ENCODE data around the gene RCAN2. TPM values are rescaled to one million over a fixed set of nuclear protein-coding genes. Genes with fewer than 3 reads are reported as not detected.

RCAN2 gene
- total RNA-seq, 2 experiments from 2014 or later = not detected

DNA sequence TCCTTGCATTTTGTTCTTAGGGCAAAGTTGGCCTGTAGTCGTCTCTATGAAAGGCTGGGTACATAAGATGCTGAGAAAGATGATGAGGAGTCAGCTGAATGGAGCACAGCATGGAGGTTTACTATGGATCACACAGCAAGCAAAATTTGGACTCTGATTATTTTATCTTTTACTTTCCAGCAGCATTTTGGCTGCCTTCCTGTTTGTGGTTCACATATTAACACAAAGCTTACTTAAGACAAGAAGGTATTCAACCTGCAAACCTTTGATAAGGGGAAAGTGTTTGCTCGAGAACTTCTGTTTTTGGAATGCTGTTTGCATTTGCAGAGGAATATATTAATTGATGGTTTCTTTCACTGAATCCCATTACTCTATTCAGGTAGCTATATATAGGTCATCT lies 217.3 kb downstream of the RCAN2 start:
- ChIA-PET CTCF (ENCODE audit: unreplicated experiment) (interaction anchor here (0.6 kb wide), 1 partner anchor 263 kb away, joined by 3 read pairs; no protein-coding TSS in a partner anchor), POLR2A (interaction anchor here (0.6 to 0.7 kb wide), 2 partner anchors 19 to 186 kb away, joined by 3 to 4 read pairs; no protein-coding TSS in a partner anchor)
- H3K27ac ChIP-seq (ENCODE audit: low read depth, low read length, poor library complexity, severe bottlenecking) = no peak overlapping the region
- H3K36me3 ChIP-seq (ENCODE audit: insufficient read depth, low read length) = no peaks in the 10 kb centered on the region
- no peak overlapping the region for H3K4me2 ChIP-seq (ENCODE audit: low read length)
- intact Hi-C loops (cut with micrococcal nuclease; ENCODE audit: unreplicated experiment) = no loop called here
- BruUV-seq (replicated peaks) = no TSS peak
- H3K79me2 ChIP-seq (ENCODE audit: insufficient read depth, low read depth, low read length) = no peaks in the 10 kb centered on the region
- no peaks in the 10 kb centered on the region for H3K9me2 ChIP-seq (ENCODE audit: insufficient read depth, low read length)
- H4K20me1 ChIP-seq (ENCODE audit: insufficient read depth, low read length) = no peaks in the 10 kb centered on the region
- no peaks in the 10 kb centered on the region for H3K9me3 ChIP-seq (ENCODE audit: low read length)
- H3K4me3 ChIP-seq (ENCODE audit: low read depth, low read length, poor library complexity, severe bottlenecking) = no peak overlapping the region
- H2AFZ ChIP-seq (ENCODE audit: low read length) = no peak overlapping the region
- no peaks in the 10 kb centered on the region for H3K4me1 ChIP-seq (ENCODE audit: insufficient read depth, low read length, poor library complexity, severe bottlenecking)
- DNase-seq (ENCODE audit: low spot score) = no peak
- TF ChIP-seq EZH2phosphoT487 (IDR thresholded peaks at IDR 0.05; ENCODE audit: borderline replicate concordance, low read depth, low read length) (no peak), CTCF (conservative IDR thresholded peaks at IDR 0.05; ENCODE audit: low read length) (no peak)

DNA sequence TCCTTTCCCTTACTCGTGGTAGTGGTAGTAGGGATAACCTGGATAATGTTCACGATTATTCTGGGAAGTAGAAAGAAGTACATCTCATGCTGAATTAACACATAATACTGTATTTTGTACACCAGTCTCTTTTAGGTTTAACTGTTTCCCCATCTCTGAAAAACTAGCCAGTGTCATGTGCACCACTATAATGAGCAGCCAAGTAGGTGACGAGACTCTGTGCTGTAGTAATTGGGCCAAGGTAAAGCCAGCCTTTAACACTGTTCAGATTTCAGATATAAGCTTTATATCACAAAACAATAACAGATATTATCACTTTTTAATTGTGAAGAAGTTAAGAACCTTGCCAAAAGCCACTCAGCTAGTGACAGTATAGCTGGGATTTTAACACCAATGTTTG lies 219.5 kb downstream of the RCAN2 start:
- H3K9me2 ChIP-seq (ENCODE audit: insufficient read depth, low read length) = no peaks in the 10 kb centered on the region
- ChIA-PET POLR2A (interaction anchor here (0.6 to 1.3 kb wide), 2 partner anchors 9 to 547 kb away, joined by 3 read pairs; no protein-coding TSS in a partner anchor), CTCF (ENCODE audit: unreplicated experiment) (no interaction called here)
- BruUV-seq (replicated peaks) = no TSS peak
- no peaks in the 10 kb centered on the region for H3K36me3 ChIP-seq (ENCODE audit: insufficient read depth, low read length)
- H3K27ac ChIP-seq (ENCODE audit: low read depth, low read length, poor library complexity, severe bottlenecking) = no peak overlapping the region
- no peaks in the 10 kb centered on the region for H4K20me1 ChIP-seq (ENCODE audit: insufficient read depth, low read length)
- no peaks in the 10 kb centered on the region for H3K9me3 ChIP-seq (ENCODE audit: low read length)
- no peak for TF ChIP-seq EZH2phosphoT487 (IDR thresholded peaks at IDR 0.05; ENCODE audit: borderline replicate concordance, low read depth, low read length)
- TF ChIP-seq CTCF (conservative IDR thresholded peaks at IDR 0.05; ENCODE audit: low read length) = no peak
- intact Hi-C loops (cut with micrococcal nuclease; ENCODE audit: unreplicated experiment) = no loop called here
- H2AFZ ChIP-seq (ENCODE audit: low read length) = no peak overlapping the region
- H3K4me1 ChIP-seq (ENCODE audit: insufficient read depth, low read length, poor library complexity, severe bottlenecking) = no peaks in the 10 kb centered on the region
- no peak overlapping the region for H3K4me2 ChIP-seq (ENCODE audit: low read length)
- H3K4me3 ChIP-seq (ENCODE audit: low read depth, low read length, poor library complexity, severe bottlenecking) = no peak overlapping the region
- H3K79me2 ChIP-seq (ENCODE audit: insufficient read depth, low read depth, low read length) = no peaks in the 10 kb centered on the region
- DNase-seq (ENCODE audit: low spot score) = no peak

- Histone ChIP-seq H3K79me2 (ENCODE audit: insufficient read depth, low read depth, low read length) (no peaks in the 10 kb centered on the region), H3K27ac (ENCODE audit: low read depth, low read length, poor library complexity, severe bottlenecking) (no peak overlapping the region), H3K4me2 (ENCODE audit: low read length) (no peak overlapping the region), H3K36me3 (ENCODE audit: insufficient read depth, low read length) (no peaks in the 10 kb centered on the region), H3K4me1 (ENCODE audit: insufficient read depth, low read length, poor library complexity, severe bottlenecking) (no peaks in the 10 kb centered on the region), H2AFZ (ENCODE audit: low read length) (no peak overlapping the region), H4K20me1 (ENCODE audit: insufficient read depth, low read length) (no peaks in the 10 kb centered on the region), H3K9me3 (ENCODE audit: low read length) (no peaks in the 10 kb centered on the region), H3K4me3 (ENCODE audit: low read depth, low read length, poor library complexity, severe bottlenecking) (no peak overlapping the region), H3K9me2 (ENCODE audit: insufficient read depth, low read length) (no peaks in the 10 kb centered on the region)
- POLR2A ChIA-PET = interaction anchor here (0.6 kb wide), 1 partner anchor 21 kb away, joined by 3 read pairs; no protein-coding TSS in a partner anchor
- no peak for TF ChIP-seq CTCF (conservative IDR thresholded peaks at IDR 0.05; ENCODE audit: low read length)
- TF ChIP-seq EZH2phosphoT487 (IDR thresholded peaks at IDR 0.05; ENCODE audit: borderline replicate concordance, low read depth, low read length) = no peak
- CTCF ChIA-PET (ENCODE audit: unreplicated experiment) = no interaction called here
- no peak for DNase-seq (ENCODE audit: low spot score)
- BruUV-seq (replicated peaks) = no TSS peak
- intact Hi-C loops (cut with micrococcal nuclease; ENCODE audit: unreplicated experiment) = no loop called here
Observed at GRCh38 chr6:46271107-46271506, 220.1 kb downstream of the RCAN2 start.

Data from OCI-LY7 (cell line).